GM12878 (cell line): ENCODE measurements around the gene ATF7IP. TPM values are rescaled to one million over a fixed set of nuclear protein-coding genes. Genes with fewer than 3 reads are reported as not detected.

Experiments used
- ATAC-seq: fragments of 200-7000 bp; cut with Tn5 transposase; 3 replicates; pipeline ENCODE4 v1.9.1; 2020; ENCODE audit warnings: mild to moderate bottlenecking, moderate library complexity
- BruUV-seq: library from RNA; stranded (reverse); fragments of 400-500 nt; replicated peaks from 2 replicates; lab custom pipeline; 2021; lab: Mats Ljungman, UMichigan
- CTCF ChIA-PET: fragments of 300-600 bp; sonication (Branson Sonifier 250); formaldehyde crosslinking; extraction: SDS; loops from one replicate; lab custom pipeline; 2021; ENCODE audit warnings: inconsistent platforms; lab: Yijun Ruan, JAX
- POLR2A ChIA-PET: fragments of 350-600 bp; formaldehyde crosslinking; extraction: SDS; loops from one replicate; lab custom pipeline; 2021; ENCODE audit warnings: inconsistent platforms; lab: Charles Lee
- RAD21 ChIA-PET: fragments of 300-600 bp; sonication (Branson Sonifier 250); formaldehyde crosslinking; loops from one replicate; lab custom pipeline; 2023; ENCODE audit warnings: antibody characterized with exemption; ENCODE audit not compliant: unreplicated experiment; lab: Charles Lee
- SMC1A ChIA-PET: fragments of 300-600 bp; sonication (Branson Sonifier 250); formaldehyde crosslinking; loops from one replicate; lab custom pipeline; 2023; ENCODE audit not compliant: unreplicated experiment, uncharacterized antibody; lab: Charles Lee
- DNase-seq: peaks from one replicate; pipeline ENCODE4 v3.0.0-alpha.2; 2011; ENCODE audit warnings: low read depth, low spot score
- FAIRE-seq: peaks from 3 replicates; lab custom pipeline; 2011; peaks lifted over from hg19 to GRCh38; lab: Jason Lieb, UNC
- H2AFZ ChIP-seq: 2 replicates; pipeline ENCODE4 v1.6.0; 2011; ENCODE audit warnings: low read depth, low read length, control low read depth; ENCODE audit not compliant: control insufficient read depth
- H3K27ac ChIP-seq: 2 replicates; pipeline ENCODE4 v1.5.1; 2011; ENCODE audit warnings: control low read depth; ENCODE audit not compliant: control insufficient read depth, insufficient read depth
- H3K27me3 ChIP-seq, 2 experiments: replicated peaks in 1 of 2; 2 replicates each; pipeline versions ENCODE4 v1.6.0 to v1.6.1; 2011; ENCODE audit warnings: low read length in 1 of 2; ENCODE audit not compliant: control insufficient read depth in 2 of 2, insufficient read depth in 2 of 2
- H3K36me3 ChIP-seq, 2 experiments: 2 replicates each; pipeline ENCODE4 v1.5.1; 2011; ENCODE audit warnings: low read length in 1 of 2; ENCODE audit not compliant: control insufficient read depth in 2 of 2, insufficient read depth in 2 of 2
- H3K4me1 ChIP-seq: 2 replicates; pipeline ENCODE4 v1.6.1; 2011; ENCODE audit warnings: mild to moderate bottlenecking, low read length, moderate library complexity, mixed read lengths; ENCODE audit not compliant: control insufficient read depth, insufficient read depth
- H3K4me2 ChIP-seq: 2 replicates; pipeline ENCODE4 v1.6.0; 2011; ENCODE audit warnings: control low read depth; ENCODE audit not compliant: control insufficient read depth, insufficient read depth
- H3K4me3 ChIP-seq: fragments of 200-600 bp; sonication (generic); 2 replicates; pipeline ENCODE4 v1.5.1; 2016
- H3K79me2 ChIP-seq: 2 replicates; pipeline ENCODE4 v1.6.0; 2011; ENCODE audit warnings: low read length; ENCODE audit not compliant: control insufficient read depth, insufficient read depth
- H3K9ac ChIP-seq: 2 replicates; pipeline ENCODE4 v1.8.0; 2011; ENCODE audit warnings: low read length, control low read depth, mixed read lengths; ENCODE audit not compliant: control insufficient read depth, insufficient read depth
- H3K9me3 ChIP-seq: replicated peaks from 3 replicates; pipeline ENCODE4 v1.5.1; 2011; ENCODE audit warnings: mild to moderate bottlenecking, low read length; ENCODE audit not compliant: control insufficient read depth, insufficient read depth
- H4K20me1 ChIP-seq: 2 replicates; pipeline ENCODE4 v1.6.0; 2011; ENCODE audit not compliant: control insufficient read depth, insufficient read depth
- BHLHE40 ChIP-seq, 2 experiments: fragments of 450-650 bp in 1 of 2; IDR thresholded peaks; 2 replicates each; pipeline ENCODE4 v1.6.1; 2011 to 2017; ENCODE audit warnings: low read depth in 2 of 2, borderline replicate concordance in 1 of 2, improper control_type of control experiment in 1 of 2, low read length in 1 of 2, mild to moderate bottlenecking in 1 of 2
- CHD4 ChIP-seq: fragments of 200-600 bp; sonication (generic); IDR thresholded peaks from 2 replicates; pipeline ENCODE4 v1.6.1; 2016; ENCODE audit warnings: mild to moderate bottlenecking
- HDAC2 ChIP-seq: fragments of 200-600 bp; sonication (generic); IDR thresholded peaks from 2 replicates; pipeline ENCODE4 v1.6.1; 2017
- MLLT1 ChIP-seq: fragments of 450-650 bp; IDR thresholded peaks from 2 replicates; pipeline ENCODE4 v1.6.1; 2016; ENCODE audit warnings: mild to moderate bottlenecking
- NFIC ChIP-seq: IDR thresholded peaks from 2 replicates; pipeline ENCODE4 v1.6.1; 2012; ENCODE audit warnings: low read depth, mild to moderate bottlenecking, inconsistent platforms, low read length, moderate library complexity
- NRF1 ChIP-seq: conservative IDR thresholded peaks from 2 replicates; pipeline ENCODE4 v1.6.1; 2011; ENCODE audit warnings: mild to moderate bottlenecking, low read depth, low read length, improper control_type of control experiment
- PML ChIP-seq: IDR thresholded peaks from 2 replicates; pipeline ENCODE4 v1.6.1; 2012; ENCODE audit warnings: low read length, inconsistent platforms
- POLR2AphosphoS5 ChIP-seq: IDR thresholded peaks from 2 replicates; pipeline ENCODE4 v1.6.1; 2011; ENCODE audit warnings: mild to moderate bottlenecking, low read length, inconsistent platforms
- SMAD1 ChIP-seq: fragments of 450-650 bp; IDR thresholded peaks from 2 replicates; pipeline ENCODE4 v1.6.1; 2018; ENCODE audit warnings: mild to moderate bottlenecking, low read depth; ENCODE audit not compliant: partially characterized antibody
- SMARCA5 ChIP-seq: fragments of 450-650 bp; IDR thresholded peaks from 2 replicates; pipeline ENCODE4 v1.6.1; 2017; ENCODE audit warnings: mild to moderate bottlenecking
- SP1 ChIP-seq: IDR thresholded peaks from one replicate; pipeline ENCODE4 v1.6.1; 2011; ENCODE audit warnings: low read depth, low read length
- SPI1 ChIP-seq: IDR thresholded peaks from 2 replicates; pipeline ENCODE4 v1.6.1; 2011; ENCODE audit warnings: low read depth, mild to moderate bottlenecking, low read length, moderate library complexity, borderline replicate concordance; ENCODE audit not compliant: insufficient read depth
- STAT1 ChIP-seq: fragments of 450-650 bp; conservative IDR thresholded peaks from 2 replicates; pipeline ENCODE4 v1.6.1; 2014; ENCODE audit warnings: antibody characterized with exemption, mild to moderate bottlenecking
- ZNF274 ChIP-seq: IDR thresholded peaks from one replicate; pipeline ENCODE4 v1.8.0; 2011; ENCODE audit not compliant: insufficient read length, insufficient read depth
- WGBS: methylation state at CpG from one replicate; pipeline ENCODE4 v1.1.6; 2016; ENCODE audit warnings: low lambda C conversion rate; ENCODE audit not compliant: insufficient replicate concordance, insufficient coverage; ENCODE audit errors: missing lambda C conversion rate; 5-methylcytosine and 5-hydroxymethylcytosine counted together
- in situ Hi-C: fragments of 300-500 bp; cut with MboI; formaldehyde crosslinking; loops from 9 replicates; pipeline ENCODE4 v1.14.3; 2018; ENCODE audit warnings: mixed read lengths
- intact Hi-C: fragments of 100-400 bp; cut with micrococcal nuclease; formaldehyde crosslinking; loops from one replicate; pipeline ENCODE4 v1.14.2; 2022; ENCODE audit not compliant: unreplicated experiment
- polyA plus RNA-seq, 11 experiments: library from polyadenylated mRNA; depleted of rRNA in 4 of 11; unstranded in 6 of 11; stranded (reverse) in 5 of 11; fragments of >200 nt; fragmentation: Nextera tagmentation in 4 of 11; fragmentation: Illumina TruSeq in 1 of 11; extraction: Ambion mirVana in 4 of 11; extraction: Trizol in 1 of 11; gene quantifications; 1 replicate in 1 of 11; 2 replicates in 10 of 11; pipeline versions ENCODE4 v1.2.1 to v1.2.3, GENCODE V29; 2011 to 2016; ENCODE audit warnings: inconsistent platforms in 2 of 11, missing spikeins in 2 of 11, low read depth in 1 of 11
- total RNA-seq, 4 experiments: library from RNA; depleted of rRNA in 3 of 4; stranded (reverse); fragments of >200 nt in 3 of 4; fragmentation: Illumina TruSeq in 1 of 4; extraction: Trizol in 1 of 4; gene quantifications; 2 replicates each; pipeline versions ENCODE4 v1.2.1 to v1.2.3, GENCODE V29; 2013 to 2021
- TF ChIP-seq, protein P1 (sequence below): fragments of 150-350 bp; IDR thresholded peaks from 2 replicates; pipeline ENCODE4 v1.6.1; 2014; ENCODE audit warnings: mild to moderate bottlenecking, low read depth, low read length

ATF7IP gene
- total and polyA plus RNA-seq, 10 of the 15 experiments (the other 5 are each of a cell fraction or from before 2014, with no cell fraction given), result 6.2 to 66.6 (median 29.3) TPM

DNA sequence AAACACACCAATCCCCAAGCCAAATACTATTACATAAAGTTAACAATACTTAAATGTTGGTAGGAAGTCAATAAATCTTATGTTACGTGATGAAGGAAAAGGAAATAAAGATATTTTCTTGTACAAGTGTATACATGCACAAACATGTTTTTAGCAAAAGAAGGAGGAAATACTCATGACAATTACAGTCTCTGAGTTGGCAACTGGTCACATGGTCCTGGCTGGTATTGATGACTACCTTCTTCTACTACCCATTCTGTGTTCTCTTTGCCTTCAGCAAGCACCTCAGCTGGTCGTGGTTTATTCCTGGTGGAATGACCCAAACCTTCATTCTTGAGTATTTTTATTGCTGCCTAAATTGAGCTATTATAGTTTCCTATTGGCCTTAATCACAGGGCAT is 117.4 kb downstream of the ATF7IP start:
- ChIA-PET SMC1A (no interaction called here), CTCF (no interaction called here), POLR2A (interaction anchor here (0.5 kb wide), 1 partner anchor 157 kb away, joined by 4 read pairs; no protein-coding TSS in a partner anchor), RAD21 (no interaction called here)
- Histone ChIP-seq H3K27me3 (no peaks in the 10 kb centered on the region), H3K27ac (no peak overlapping the region), H3K4me2 (no peak overlapping the region), H2AFZ (no peak overlapping the region), H3K4me3 (no peak overlapping the region), H3K79me2 (no peaks in the 10 kb centered on the region), H3K4me1 (no peaks in the 10 kb centered on the region), H3K9me3 (no peaks in the 10 kb centered on the region), H3K9ac (no peak overlapping the region), H3K36me3 (peaks cover 10 to 30% of the 10 kb centered on the region in 2 experiments), H4K20me1 (no peaks in the 10 kb centered on the region)
- intact Hi-C loops (no loop called here), in situ Hi-C loops (no loop called here)
- 96% methylated on average over 2 of the region's 2 CpGs for WGBS
- FAIRE-seq, result no peak
- no TSS peak for BruUV-seq
- ATAC-seq, result no peak
- DNase-seq, result no peak
- no peak for TF ChIP-seq MLLT1
- no peak for TF ChIP-seq SPI1
- TF ChIP-seq ZNF274, result no peak
- TF ChIP-seq, protein P1, sequence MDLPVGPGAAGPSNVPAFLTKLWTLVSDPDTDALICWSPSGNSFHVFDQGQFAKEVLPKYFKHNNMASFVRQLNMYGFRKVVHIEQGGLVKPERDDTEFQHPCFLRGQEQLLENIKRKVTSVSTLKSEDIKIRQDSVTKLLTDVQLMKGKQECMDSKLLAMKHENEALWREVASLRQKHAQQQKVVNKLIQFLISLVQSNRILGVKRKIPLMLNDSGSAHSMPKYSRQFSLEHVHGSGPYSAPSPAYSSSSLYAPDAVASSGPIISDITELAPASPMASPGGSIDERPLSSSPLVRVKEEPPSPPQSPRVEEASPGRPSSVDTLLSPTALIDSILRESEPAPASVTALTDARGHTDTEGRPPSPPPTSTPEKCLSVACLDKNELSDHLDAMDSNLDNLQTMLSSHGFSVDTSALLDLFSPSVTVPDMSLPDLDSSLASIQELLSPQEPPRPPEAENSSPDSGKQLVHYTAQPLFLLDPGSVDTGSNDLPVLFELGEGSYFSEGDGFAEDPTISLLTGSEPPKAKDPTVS, result no peak
- no peak for TF ChIP-seq NFIC
- no peak for TF ChIP-seq POLR2AphosphoS5
- no peak for TF ChIP-seq SMARCA5
- TF ChIP-seq PML, result no peak
- TF ChIP-seq SMAD1, result no peak
- TF ChIP-seq BHLHE40 (IDR thresholded peaks at IDR 0.05; ENCODE audit: borderline replicate concordance in 1 of 2, low read depth in 2 of 2, low read length in 1 of 2), result no peak
- TF ChIP-seq HDAC2, result no peak
- no peak for TF ChIP-seq CHD4
- TF ChIP-seq NRF1, result no peak
- TF ChIP-seq STAT1, result no peak
- no peak for TF ChIP-seq SP1
